Smooth muscle cell (in vitro differentiated cells): ENCODE results near the gene PRIMPOL. TPM values are rescaled to one million over a fixed set of nuclear protein-coding genes. Genes with fewer than 3 reads are reported as not detected.

Experiments
- DNase-seq: peaks from one replicate; lab custom pipeline; 2025; ENCODE audit not compliant: unreplicated experiment; lab: John Stamatoyannopoulos, UW
- H2AFZ ChIP-seq: fragments of 200-600 bp; sonication (generic); 2 replicates; pipeline ENCODE4 v1.6.0; 2016; ENCODE audit warnings: antibody characterized with exemption, low read depth, mild to moderate bottlenecking
- H3F3A ChIP-seq: fragments of 200-600 bp; sonication (generic); 2 replicates; pipeline ENCODE4 v1.6.0; 2017; ENCODE audit warnings: antibody characterized with exemption, low read depth
- H3K27ac ChIP-seq: fragments of 200-600 bp; sonication (generic); 2 replicates; pipeline ENCODE4 v1.5.1; 2016; ENCODE audit warnings: low read depth, mild to moderate bottlenecking
- H3K27me3 ChIP-seq: fragments of 200-600 bp; sonication (generic); 2 replicates; pipeline ENCODE4 v1.6.1; 2016; ENCODE audit warnings: low read depth, mild to moderate bottlenecking
- H3K36me3 ChIP-seq: fragments of 200-600 bp; sonication (generic); 2 replicates; pipeline ENCODE4 v1.5.1; 2016; ENCODE audit warnings: low read depth
- H3K4me1 ChIP-seq: fragments of 200-600 bp; sonication (generic); 2 replicates; pipeline ENCODE4 v1.5.1; 2016; ENCODE audit warnings: low read depth
- H3K4me2 ChIP-seq: fragments of 200-600 bp; sonication (generic); 2 replicates; pipeline ENCODE4 v1.6.0; 2016; ENCODE audit warnings: mild to moderate bottlenecking
- H3K4me3 ChIP-seq: fragments of 200-600 bp; sonication (generic); 2 replicates; pipeline ENCODE4 v1.5.1; 2016; ENCODE audit warnings: mild to moderate bottlenecking
- H3K79me2 ChIP-seq: fragments of 200-600 bp; sonication (generic); 2 replicates; pipeline ENCODE4 v1.6.0; 2016; ENCODE audit warnings: low read depth, mild to moderate bottlenecking
- H3K9ac ChIP-seq: fragments of 200-600 bp; sonication (generic); 2 replicates; pipeline ENCODE4 v1.6.0; 2016; ENCODE audit warnings: low read depth
- H3K9me3 ChIP-seq: fragments of 200-600 bp; sonication (generic); replicated peaks from 2 replicates; pipeline ENCODE4 v1.5.1; 2016; ENCODE audit warnings: low read depth
- H4K20me1 ChIP-seq: fragments of 200-600 bp; sonication (generic); 2 replicates; pipeline ENCODE4 v1.6.0; 2016; ENCODE audit warnings: low read depth
- WGBS: methylation state at CpG from one replicate; pipeline ENCODE4 v1.1.7; 2016; ENCODE audit warnings: low lambda C conversion rate; 5-methylcytosine and 5-hydroxymethylcytosine counted together
- polyA plus RNA-seq: library from polyadenylated mRNA; unstranded; fragments of >200 nt; fragmentation: Nextera tagmentation; extraction: Ambion mirVana; gene quantifications from 2 replicates; pipeline ENCODE4 v1.2.1, GENCODE V29; 2016
- total RNA-seq: library from RNA; depleted of rRNA; stranded (reverse); fragments of >200 nt; gene quantifications from 2 replicates; pipeline ENCODE4 v1.2.3, GENCODE V29; 2014
- TF ChIP-seq, protein P1 (sequence below): fragments of 200-600 bp; sonication (generic); IDR thresholded peaks from 2 replicates; pipeline ENCODE4 v1.5.1; 2017; ENCODE audit warnings: borderline replicate concordance, mild to moderate bottlenecking, antibody characterized with exemption; ENCODE audit not compliant: insufficient read depth, poor library complexity, severe bottlenecking

Gene PRIMPOL
- total and polyA plus RNA-seq, 2 experiments from 2014 or later, result 7.5 to 15.4 TPM

- 86% methylated on average over 1 of the region's 1 CpG for WGBS
- Histone ChIP-seq H2AFZ (no peak overlapping the region), H3K9ac (no peak overlapping the region), H3F3A (no peaks in the 10 kb centered on the region), H3K27ac (no peak overlapping the region), H3K79me2 (no peaks in the 10 kb centered on the region), H3K9me3 (no peaks in the 10 kb centered on the region), H3K4me3 (no peak overlapping the region), H3K4me1 (no peaks in the 10 kb centered on the region), H3K36me3 (no peaks in the 10 kb centered on the region), H3K4me2 (no peak overlapping the region), H4K20me1 (no peaks in the 10 kb centered on the region), H3K27me3 (no peaks in the 10 kb centered on the region)
- TF ChIP-seq, protein P1, sequence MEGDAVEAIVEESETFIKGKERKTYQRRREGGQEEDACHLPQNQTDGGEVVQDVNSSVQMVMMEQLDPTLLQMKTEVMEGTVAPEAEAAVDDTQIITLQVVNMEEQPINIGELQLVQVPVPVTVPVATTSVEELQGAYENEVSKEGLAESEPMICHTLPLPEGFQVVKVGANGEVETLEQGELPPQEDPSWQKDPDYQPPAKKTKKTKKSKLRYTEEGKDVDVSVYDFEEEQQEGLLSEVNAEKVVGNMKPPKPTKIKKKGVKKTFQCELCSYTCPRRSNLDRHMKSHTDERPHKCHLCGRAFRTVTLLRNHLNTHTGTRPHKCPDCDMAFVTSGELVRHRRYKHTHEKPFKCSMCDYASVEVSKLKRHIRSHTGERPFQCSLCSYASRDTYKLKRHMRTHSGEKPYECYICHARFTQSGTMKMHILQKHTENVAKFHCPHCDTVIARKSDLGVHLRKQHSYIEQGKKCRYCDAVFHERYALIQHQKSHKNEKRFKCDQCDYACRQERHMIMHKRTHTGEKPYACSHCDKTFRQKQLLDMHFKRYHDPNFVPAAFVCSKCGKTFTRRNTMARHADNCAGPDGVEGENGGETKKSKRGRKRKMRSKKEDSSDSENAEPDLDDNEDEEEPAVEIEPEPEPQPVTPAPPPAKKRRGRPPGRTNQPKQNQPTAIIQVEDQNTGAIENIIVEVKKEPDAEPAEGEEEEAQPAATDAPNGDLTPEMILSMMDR, result no peak
- no peak for DNase-seq
These were observed 73.3 kb downstream of the PRIMPOL start for GRCh38 chr4:184722798-184723197.

DNA sequence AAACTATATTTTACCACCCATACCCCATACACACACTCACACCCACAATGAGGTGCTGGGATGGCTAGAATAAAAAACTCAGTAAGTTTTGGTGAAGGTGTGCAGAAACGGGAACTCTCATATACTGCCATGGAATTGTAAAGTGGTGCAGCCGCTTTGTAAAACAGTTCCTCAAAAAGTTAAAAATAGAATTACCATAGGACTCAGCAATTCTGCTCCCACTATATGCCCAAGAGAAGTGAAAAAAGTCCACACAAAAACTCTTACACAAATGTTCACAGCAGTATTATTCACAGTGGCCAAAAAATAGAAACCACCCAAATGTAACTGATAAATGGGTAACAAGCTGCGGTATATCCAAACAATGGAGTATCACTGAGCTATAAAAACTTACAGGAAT lies 77.9 kb downstream of the PRIMPOL start:
- 96% methylated on average over 3 of the region's 3 CpGs for WGBS

DNA sequence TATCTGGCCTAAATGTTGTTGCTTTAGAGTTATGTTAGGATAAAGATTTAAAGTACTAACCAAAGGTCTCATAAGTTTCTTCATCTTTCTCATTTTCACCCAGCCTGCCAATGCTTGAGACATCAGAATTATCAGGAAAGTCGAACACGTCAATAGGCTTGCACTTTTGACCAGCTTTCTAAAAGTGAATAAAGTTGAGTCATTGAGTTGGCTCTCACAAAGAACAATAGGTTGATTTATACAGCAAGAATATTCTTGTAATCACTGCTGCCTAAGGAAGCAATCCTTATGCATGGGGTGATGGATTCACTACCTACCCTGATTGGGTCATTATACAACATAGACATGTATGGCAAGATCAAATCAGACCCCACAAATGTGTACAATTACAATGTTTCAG lies 79.3 kb downstream of the PRIMPOL start:
- H3K79me2 ChIP-seq, result peaks cover 12% of the 10 kb centered on the region
- no peak overlapping the region for H3K4me2 ChIP-seq
- no peaks in the 10 kb centered on the region for H3F3A ChIP-seq
- H3K36me3 ChIP-seq, result no peaks in the 10 kb centered on the region
- no peak overlapping the region for H3K27ac ChIP-seq
- no peak overlapping the region for H2AFZ ChIP-seq
- peaks cover 8% of the 10 kb centered on the region for H3K4me1 ChIP-seq
- no peak overlapping the region for H3K9ac ChIP-seq
- TF ChIP-seq, protein P1, result no peak
- H3K9me3 ChIP-seq, result no peaks in the 10 kb centered on the region
- no peaks in the 10 kb centered on the region for H4K20me1 ChIP-seq
- DNase-seq, result no peak
- WGBS, result 87% methylated on average over 2 of the region's 2 CpGs
- H3K27me3 ChIP-seq, result no peaks in the 10 kb centered on the region
- no peak overlapping the region for H3K4me3 ChIP-seq

More for the DNA sequence above, 77.9 kb downstream of the PRIMPOL start:
- no peak overlapping the region for H3K27ac ChIP-seq
- DNase-seq, result no peak
- H3K36me3 ChIP-seq, result no peaks in the 10 kb centered on the region
- peaks cover 8% of the 10 kb centered on the region for H3K4me1 ChIP-seq
- H3K4me2 ChIP-seq, result no peak overlapping the region
- H2AFZ ChIP-seq, result no peak overlapping the region
- H3K79me2 ChIP-seq, result peaks cover 12% of the 10 kb centered on the region
- no peaks in the 10 kb centered on the region for H3F3A ChIP-seq
- no peaks in the 10 kb centered on the region for H4K20me1 ChIP-seq
- TF ChIP-seq, protein P1, result no peak
- no peaks in the 10 kb centered on the region for H3K27me3 ChIP-seq
- no peak overlapping the region for H3K9ac ChIP-seq
- no peaks in the 10 kb centered on the region for H3K9me3 ChIP-seq
- H3K4me3 ChIP-seq, result no peak overlapping the region

DNA sequence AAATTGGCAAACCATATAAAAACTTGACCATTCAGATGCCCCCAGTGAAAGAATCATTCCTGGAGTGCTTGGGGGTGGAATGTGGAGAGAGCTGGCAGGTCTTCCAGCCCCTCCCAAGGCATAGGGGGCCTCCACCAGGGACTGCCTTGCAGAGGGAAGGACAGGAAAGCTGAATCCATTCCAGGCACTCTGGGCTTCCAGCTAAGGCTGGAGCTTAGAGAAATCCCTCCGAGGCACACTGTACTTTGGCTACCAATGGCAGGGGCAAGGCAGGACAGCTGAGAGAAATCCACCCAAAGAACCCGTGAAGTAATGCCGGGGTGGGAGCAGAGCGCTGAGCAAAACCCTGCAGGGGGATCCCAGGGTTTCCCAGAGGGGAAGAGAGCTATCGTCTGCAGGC lies 80.4 kb downstream of the PRIMPOL start:
- WGBS, result 81% methylated on average over 5 of the region's 5 CpGs
- no peak overlapping the region for H3K4me2 ChIP-seq
- no peaks in the 10 kb centered on the region for H3K9me3 ChIP-seq
- peaks cover 12% of the 10 kb centered on the region for H3K79me2 ChIP-seq
- no peaks in the 10 kb centered on the region for H3K36me3 ChIP-seq
- no peak overlapping the region for H3K4me3 ChIP-seq
- no peak for DNase-seq
- TF ChIP-seq, protein P1, result no peak
- H3K27me3 ChIP-seq, result no peaks in the 10 kb centered on the region
- peaks cover 14% of the 10 kb centered on the region for H3K4me1 ChIP-seq
- H2AFZ ChIP-seq, result no peak overlapping the region
- H3K27ac ChIP-seq, result no peak overlapping the region
- no peaks in the 10 kb centered on the region for H3F3A ChIP-seq
- no peaks in the 10 kb centered on the region for H4K20me1 ChIP-seq
- no peak overlapping the region for H3K9ac ChIP-seq
